B cell (primary cell): ENCODE measurements around the gene CFAP251. TPM values are rescaled to one million over a fixed set of nuclear protein-coding genes. Genes with fewer than 3 reads are reported as not detected.

Experiments
- ATAC-seq: fragments of 200-7000 bp; cut with Tn5 transposase; one replicate; pipeline ENCODE4 v1.10.0; 2021; ENCODE audit warnings: low read depth, mild to moderate bottlenecking, moderate number of reproducible peaks, moderate library complexity
- CTCF ChIA-PET: fragments of 350-600 bp; sonication (Branson Sonifier 250); formaldehyde crosslinking; loops from one replicate; lab custom pipeline; 2021; ENCODE audit warnings: antibody characterized with exemption, inconsistent platforms; lab: Charles Lee
- POLR2A ChIA-PET: fragments of 350-600 bp; sonication (Branson Sonifier 250); formaldehyde crosslinking; loops from one replicate; lab custom pipeline; 2021; ENCODE audit warnings: antibody characterized with exemption; lab: Charles Lee
- DNase-seq: peaks from one replicate; pipeline ENCODE4 v3.0.0; 2013
- H2AFZ ChIP-seq: 2 replicates; pipeline ENCODE4 v1.6.1; 2012; ENCODE audit warnings: mild to moderate bottlenecking, low read depth, low read length; ENCODE audit not compliant: insufficient read depth, poor library complexity, severe bottlenecking
- H3K27ac ChIP-seq, 2 donors: 1 replicate in 1 of 2; 2 replicates in 1 of 2; pipeline ENCODE4 v1.5.1; 2012 to 2013; ENCODE audit warnings: low read length in 2 of 2, mild to moderate bottlenecking in 2 of 2, moderate library complexity in 1 of 2
- H3K27me3 ChIP-seq, 4 experiments: fragments of 200-600 bp in 1 of 4; sonication (generic) in 1 of 4; replicated peaks in 1 of 4; 1 replicate in 2 of 4; 2 replicates in 2 of 4; pipeline versions ENCODE4 v1.6.1 to v1.7.0; 2013 to 2016; ENCODE audit warnings: low read length in 3 of 4, mild to moderate bottlenecking in 2 of 4, mixed read lengths in 1 of 4, moderate library complexity in 1 of 4; ENCODE audit not compliant: insufficient read depth in 4 of 4, control insufficient read depth in 3 of 4; ENCODE audit errors: control extremely low read depth in 1 of 4
- H3K36me3 ChIP-seq, 2 experiments: replicated peaks in 1 of 2; 1 replicate in 1 of 2; 2 replicates in 1 of 2; pipeline versions ENCODE4 v1.6.1 to v1.7.1; 2013; ENCODE audit warnings: low read length in 1 of 2; ENCODE audit not compliant: insufficient read depth in 2 of 2, control insufficient read depth in 1 of 2; ENCODE audit errors: control extremely low read depth in 1 of 2, extremely low read depth in 1 of 2
- H3K4me1 ChIP-seq, 2 donors: fragments of 200-600 bp in 1 of 2; sonication (generic) in 1 of 2; 1 replicate in 1 of 2; 2 replicates in 1 of 2; pipeline versions ENCODE4 v1.5.1 to v1.6.1; 2013 to 2017; ENCODE audit warnings: low read length in 2 of 2; ENCODE audit not compliant: control insufficient read depth in 2 of 2, insufficient read depth in 2 of 2
- H3K4me2 ChIP-seq: replicated peaks from 2 replicates; pipeline ENCODE3; 2012; ENCODE audit warnings: mild to moderate bottlenecking, low read depth, low read length; ENCODE audit not compliant: poor library complexity, severe bottlenecking
- H3K4me3 ChIP-seq, 5 experiments: fragments of 200-600 bp in 1 of 5; sonication (generic) in 1 of 5; 1 replicate in 3 of 5; 2 replicates in 2 of 5; pipeline versions ENCODE4 v1.5.1 to v1.7.0; 2011 to 2016; ENCODE audit warnings: low read length in 4 of 5, mild to moderate bottlenecking in 4 of 5, low read depth in 2 of 5, control low read depth in 1 of 5, moderate library complexity in 1 of 5; ENCODE audit not compliant: insufficient read depth in 1 of 5; ENCODE audit errors: control extremely low read depth in 1 of 5, extremely low read depth in 1 of 5
- H3K79me2 ChIP-seq: fragments of 200-600 bp; sonication (generic); one replicate; pipeline ENCODE4 v1.6.0; 2016; ENCODE audit warnings: low read length; ENCODE audit not compliant: control insufficient read depth, insufficient read depth
- H3K9ac ChIP-seq: fragments of 200-600 bp; sonication (generic); 2 replicates; pipeline ENCODE4 v1.6.1; 2017; ENCODE audit warnings: mild to moderate bottlenecking, low read length, moderate library complexity
- H3K9me3 ChIP-seq, 3 donors: one replicate each; pipeline versions ENCODE4 v1.6.1 to v1.7.1; 2013; ENCODE audit warnings: low read length in 2 of 3; ENCODE audit not compliant: control insufficient read depth in 2 of 3, insufficient read depth in 1 of 3; ENCODE audit errors: control extremely low read depth in 1 of 3
- H4K20me1 ChIP-seq: 2 replicates; pipeline ENCODE4 v1.6.0; 2012; ENCODE audit warnings: mild to moderate bottlenecking, low read length; ENCODE audit not compliant: insufficient read depth, control insufficient read depth, poor library complexity, severe bottlenecking
- H3K27ac Mint-ChIP-seq: one replicate; pipeline ENCODE4 v1.8.0; 2021; ENCODE audit warnings: mixed read lengths
- H3K27me3 Mint-ChIP-seq: one replicate; pipeline ENCODE4 v1.8.0; 2021; ENCODE audit warnings: mixed read lengths
- H3K4me1 Mint-ChIP-seq: one replicate; pipeline ENCODE4 v1.8.0; 2021; ENCODE audit warnings: mixed read lengths
- H3K4me3 Mint-ChIP-seq: one replicate; pipeline ENCODE4 v1.8.0; 2021; ENCODE audit warnings: mixed read lengths
- H3K9me3 Mint-ChIP-seq: one replicate; pipeline ENCODE4 v1.8.0; 2022; ENCODE audit warnings: mixed read lengths; ENCODE audit not compliant: insufficient read depth
- EZH2 ChIP-seq: IDR thresholded peaks from 2 replicates; pipeline ENCODE4 v1.6.1; 2012; ENCODE audit warnings: borderline replicate concordance, low read depth, mild to moderate bottlenecking, moderate library complexity, low read length; ENCODE audit not compliant: insufficient read depth, poor library complexity, severe bottlenecking
- WGBS: methylation state at CpG from one replicate; pipeline ENCODE4 v1.1.5; 2013; ENCODE audit warnings: missing lambda C conversion rate; ENCODE audit not compliant: insufficient coverage; 5-methylcytosine and 5-hydroxymethylcytosine counted together
- intact Hi-C: fragments of 100-400 bp; cut with micrococcal nuclease; formaldehyde crosslinking; loops from one replicate; pipeline ENCODE4 v1.10.0; 2022
- polyA plus RNA-seq: library from polyadenylated mRNA; depleted of rRNA; stranded (reverse); fragments of >200 nt; gene quantifications from 2 replicates; pipeline ENCODE4 v1.2.3, GENCODE V29; 2012
- total RNA-seq, 2 donors: library from RNA; stranded (reverse); fragments of 120-200 nt in 1 of 2; gene quantifications; 1 replicate in 1 of 2; 2 replicates in 1 of 2; pipeline versions ENCODE4 v1.2.3 to v1.2.4, GENCODE V29; 2013 to 2022
- TF ChIP-seq, protein P1 (sequence below): fragments of 200-600 bp; IDR thresholded peaks from one replicate; pipeline ENCODE4 v1.8.0; 2022; ENCODE audit warnings: antibody characterized with exemption, mild to moderate bottlenecking

Gene CFAP251
- total and polyA plus RNA-seq, 2 donors (not counting 1 experiment from before 2014, with no cell fraction given), result 0.22 to 1.6 TPM

DNA sequence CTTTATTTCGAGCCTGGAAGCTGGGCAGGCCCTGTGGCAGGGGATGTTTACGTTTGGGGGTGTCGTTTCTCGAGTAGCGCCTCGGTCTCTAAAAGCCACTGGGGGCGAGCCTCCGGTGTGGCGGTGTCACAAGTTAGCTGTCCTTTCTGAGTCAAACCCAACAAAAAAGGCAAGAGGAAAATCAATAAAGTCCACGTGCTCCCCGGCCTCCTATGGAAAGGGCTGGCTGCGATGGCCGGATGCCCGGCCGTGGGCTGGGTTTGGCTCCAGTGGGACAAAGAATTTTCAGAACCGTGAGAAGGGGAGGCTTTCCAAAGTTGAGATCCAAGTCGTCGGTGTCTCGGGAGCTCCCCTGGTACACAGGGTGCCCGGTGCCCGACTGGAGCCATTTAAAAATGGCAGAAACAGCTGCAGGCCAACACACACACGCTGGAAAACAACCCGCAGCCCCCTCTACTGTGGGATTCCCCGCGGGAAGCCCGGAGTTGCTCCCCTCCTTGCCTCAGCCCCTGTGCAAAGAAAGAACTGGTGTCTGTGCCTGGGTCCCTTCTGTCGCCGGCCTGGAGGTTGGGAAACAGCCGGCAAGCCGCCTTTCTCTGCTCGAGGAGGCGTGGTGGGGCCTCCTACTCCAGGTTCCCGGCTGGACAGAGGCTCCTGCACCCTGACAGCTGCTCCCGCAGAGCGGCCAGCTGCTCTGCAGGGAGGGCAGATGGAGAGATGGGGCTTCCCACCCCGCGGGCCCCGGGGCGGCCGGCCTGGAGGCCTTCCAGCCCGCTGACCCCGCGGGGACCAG lies 105.1 kb downstream of the CFAP251 start:
- no peaks in the 10 kb centered on the region for H3K27me3 Mint-ChIP-seq
- H3K9me3 ChIP-seq, result peaks cover 0 to 10% (median 0%) of the 10 kb centered on the region in 3 donors
- H3K9me3 Mint-ChIP-seq, result peaks cover under 1% of the 10 kb centered on the region
- peak overlapping the region; percentile 67 to 80 for H3K27ac ChIP-seq
- 10% methylated on average over 42 of the region's 43 CpGs for WGBS
- TF ChIP-seq, protein P1, sequence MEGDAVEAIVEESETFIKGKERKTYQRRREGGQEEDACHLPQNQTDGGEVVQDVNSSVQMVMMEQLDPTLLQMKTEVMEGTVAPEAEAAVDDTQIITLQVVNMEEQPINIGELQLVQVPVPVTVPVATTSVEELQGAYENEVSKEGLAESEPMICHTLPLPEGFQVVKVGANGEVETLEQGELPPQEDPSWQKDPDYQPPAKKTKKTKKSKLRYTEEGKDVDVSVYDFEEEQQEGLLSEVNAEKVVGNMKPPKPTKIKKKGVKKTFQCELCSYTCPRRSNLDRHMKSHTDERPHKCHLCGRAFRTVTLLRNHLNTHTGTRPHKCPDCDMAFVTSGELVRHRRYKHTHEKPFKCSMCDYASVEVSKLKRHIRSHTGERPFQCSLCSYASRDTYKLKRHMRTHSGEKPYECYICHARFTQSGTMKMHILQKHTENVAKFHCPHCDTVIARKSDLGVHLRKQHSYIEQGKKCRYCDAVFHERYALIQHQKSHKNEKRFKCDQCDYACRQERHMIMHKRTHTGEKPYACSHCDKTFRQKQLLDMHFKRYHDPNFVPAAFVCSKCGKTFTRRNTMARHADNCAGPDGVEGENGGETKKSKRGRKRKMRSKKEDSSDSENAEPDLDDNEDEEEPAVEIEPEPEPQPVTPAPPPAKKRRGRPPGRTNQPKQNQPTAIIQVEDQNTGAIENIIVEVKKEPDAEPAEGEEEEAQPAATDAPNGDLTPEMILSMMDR, result no peak
- no peak for TF ChIP-seq EZH2
- DNase-seq, result peak; percentile 62
- H3K9ac ChIP-seq, result peak overlapping the region; percentile 72
- H3K79me2 ChIP-seq, result peaks cover 92% of the 10 kb centered on the region
- peaks cover 45 to 67% of the 10 kb centered on the region in 2 donors for H3K4me1 ChIP-seq
- H3K36me3 ChIP-seq, result no peaks in the 10 kb centered on the region
- peak overlapping the region; percentile 23 to 86 (median 78) for H3K4me3 ChIP-seq
- peaks cover 48% of the 10 kb centered on the region for H4K20me1 ChIP-seq
- ChIA-PET CTCF (interaction anchor here (0.7 to 3.0 kb wide), 13 partner anchors 10 to 1079 kb away, joined by 3 to 24 read pairs (median 5); partner anchors contain the start of gene CFAP251), POLR2A (interaction anchor here (0.5 to 5.5 kb wide), 14 partner anchors 10 to 1743 kb away, joined by 3 to 48 read pairs (median 5); partner anchors contain the start of gene CFAP251)
- no peaks in the 10 kb centered on the region for H3K27me3 ChIP-seq
- H2AFZ ChIP-seq, result peak overlapping the region; percentile 69
- H3K4me2 ChIP-seq, result peak overlapping the region; percentile 92
- no peak for ATAC-seq
- H3K4me3 Mint-ChIP-seq, result peak overlapping the region; percentile 91
- intact Hi-C loops, result loop anchor here (1.0 to 10.0 kb wide), 4 partner anchors 19 to 229 kb away; partner anchors contain the start of genes MLXIP and RHOF
- H3K4me1 Mint-ChIP-seq, result peaks cover 50% of the 10 kb centered on the region
- peak overlapping the region; percentile 98 for H3K27ac Mint-ChIP-seq
